ENCODE data around the gene AURKB. TPM values are rescaled to one million over a fixed set of nuclear protein-coding genes. Genes with fewer than 3 reads are reported as not detected.

Gene AURKB
- total and polyA plus RNA-seq, 10 of the 15 experiments (the other 5 are each of a cell fraction or from before 2014, with no cell fraction given) = 52.7 to 209 (median 128) TPM

GRCh38 chr17:8223356-8224126 is 13.2 kb upstream of the AURKB start (continued):
- TF ChIP-seq JUNB (IDR thresholded peaks at IDR 0.05) (no peak), IKZF1 (conservative IDR thresholded peaks at IDR 0.05) (no peak), MYB (IDR thresholded peaks at IDR 0.05; ENCODE audit: borderline replicate concordance, low read depth, low read length) (no peak), CBX5 (IDR thresholded peaks at IDR 0.05; ENCODE audit: low read depth) (no peak), NKRF (conservative IDR thresholded peaks at IDR 0.05) (no peak), DPF2 (IDR thresholded peaks at IDR 0.05) (no peak), ZNF274 (IDR thresholded peaks at IDR 0.05; ENCODE audit: insufficient read depth, insufficient read length) (no peak), E4F1 (IDR thresholded peaks at IDR 0.05; ENCODE audit: borderline replicate concordance, partially characterized antibody) (no peak), NFYB (IDR thresholded peaks at IDR 0.05; ENCODE audit: insufficient read depth, low read depth, low read length) (no peak), YY1 (IDR thresholded peaks at IDR 0.05; ENCODE audit: low read depth, low read length) (0 out of 2 replicates have a peak, but pooled peaks have one; percentile 7), SPI1 (IDR thresholded peaks at IDR 0.05; ENCODE audit: borderline replicate concordance, insufficient read depth, low read depth, low read length) (no peak)

All from GM12878 (cell line).